HepG2 (cell line): ENCODE measurements around the gene NOTUM. TPM values are rescaled to one million over a fixed set of nuclear protein-coding genes. Genes with fewer than 3 reads are reported as not detected.

Source experiments
- AGO1 ChIP-seq: fragments of 200-400 bp; formaldehyde crosslinking; IDR thresholded peaks from 2 replicates; pipeline ENCODE4 v1.6.1; 2017; ENCODE audit warnings: mild to moderate bottlenecking, low read depth, low read length, moderate library complexity; ENCODE audit not compliant: poor library complexity, severe bottlenecking
- BATF2 ChIP-seq: sonication (generic); formaldehyde crosslinking; IDR thresholded peaks from 2 replicates; pipeline ENCODE4 v1.8.0; 2022; ENCODE audit warnings: mild to moderate bottlenecking, missing genetic modification reagents, moderate library complexity
- GABPB1 ChIP-seq: IDR thresholded peaks from 2 replicates; pipeline ENCODE4 v1.6.1; 2016; ENCODE audit warnings: mild to moderate bottlenecking, missing genetic modification reagents, moderate library complexity, missing compliant biosample characterization
- GMEB2 ChIP-seq: IDR thresholded peaks from 2 replicates; pipeline ENCODE4 v1.6.1; 2016; ENCODE audit warnings: missing biosample characterization, missing genetic modification reagents, low read depth
- HDAC1 ChIP-seq: sonication (generic); formaldehyde crosslinking; IDR thresholded peaks from 2 replicates; pipeline ENCODE4 v1.5.1; 2020; ENCODE audit warnings: mild to moderate bottlenecking, missing genetic modification reagents
- HOXA3 ChIP-seq: sonication (generic); formaldehyde crosslinking; IDR thresholded peaks from 2 replicates; pipeline ENCODE4 v1.5.0; 2020; ENCODE audit warnings: missing genetic modification reagents
- MBD4 ChIP-seq: IDR thresholded peaks from 2 replicates; pipeline ENCODE4 v1.6.1; 2012; ENCODE audit warnings: low read length, inconsistent platforms, borderline replicate concordance
- PHF5A ChIP-seq: IDR thresholded peaks from one replicate; pipeline ENCODE4 v1.6.1; 2018; ENCODE audit warnings: low read depth, missing genetic modification reagents; ENCODE audit not compliant: unreplicated experiment
- RBM22 ChIP-seq: fragments of 200-400 bp; formaldehyde crosslinking; optimal IDR thresholded peaks from 2 replicates; pipeline ENCODE3; 2017; ENCODE audit warnings: mild to moderate bottlenecking, low read length, moderate library complexity
- SALL1 ChIP-seq: sonication (generic); formaldehyde crosslinking; IDR thresholded peaks from 2 replicates; pipeline ENCODE4 v1.8.0; 2022; ENCODE audit warnings: mild to moderate bottlenecking, missing genetic modification reagents
- WIZ ChIP-seq: sonication (generic); formaldehyde crosslinking; IDR thresholded peaks from 2 replicates; pipeline ENCODE4 v1.5.1; 2020; ENCODE audit warnings: mild to moderate bottlenecking, missing genetic modification reagents
- XRCC5 ChIP-seq: fragments of 200-400 bp; formaldehyde crosslinking; optimal IDR thresholded peaks from 2 replicates; pipeline ENCODE3; 2017; ENCODE audit warnings: mild to moderate bottlenecking, low read length
- ZFY ChIP-seq: sonication (generic); formaldehyde crosslinking; IDR thresholded peaks from 2 replicates; pipeline ENCODE4 v1.4.0; 2020; ENCODE audit warnings: missing genetic modification reagents
- ZNF414 ChIP-seq: sonication (generic); formaldehyde crosslinking; IDR thresholded peaks from 2 replicates; pipeline ENCODE4 v1.5.0; 2020; ENCODE audit warnings: missing genetic modification reagents
- ZNF740 ChIP-seq: sonication (generic); formaldehyde crosslinking; IDR thresholded peaks from 2 replicates; pipeline ENCODE4 v1.4.0; 2020; ENCODE audit warnings: missing genetic modification reagents
- ZNF768 ChIP-seq: sonication (generic); formaldehyde crosslinking; IDR thresholded peaks from 2 replicates; pipeline ENCODE4 v1.4.0; 2020; ENCODE audit warnings: missing genetic modification reagents
- polyA plus RNA-seq, 8 experiments: library from polyadenylated mRNA; depleted of rRNA in 3 of 8; stranded (reverse) in 7 of 8; unstranded in 1 of 8; fragments of >200 nt; fragmentation: Illumina TruSeq in 4 of 8; extraction: Trizol in 4 of 8; gene quantifications; 2 replicates each; pipeline versions ENCODE4 v1.2.1 to v1.2.3, GENCODE V29; 2011 to 2016; ENCODE audit warnings: low read depth in 4 of 8, missing spikeins in 1 of 8, mixed read lengths in 1 of 8; ENCODE audit not compliant: insufficient read depth in 1 of 8
- total RNA-seq, 5 experiments: library from RNA; depleted of rRNA; stranded (reverse); fragments of >200 nt; fragmentation: Illumina TruSeq; extraction: Trizol; gene quantifications; 2 replicates each; pipeline ENCODE4 v1.2.3, GENCODE V29; 2016; ENCODE audit warnings: low read depth in 1 of 5
- TF ChIP-seq, protein P1 (sequence below): sonication (generic); formaldehyde crosslinking; IDR thresholded peaks from 2 replicates; pipeline ENCODE4 v1.4.0; 2020; ENCODE audit warnings: missing genetic modification reagents, borderline replicate concordance
- TF ChIP-seq, protein P2 (sequence below): sonication (generic); formaldehyde crosslinking; IDR thresholded peaks from 2 replicates; pipeline ENCODE4 v1.4.0; 2020; ENCODE audit warnings: missing genetic modification reagents, borderline replicate concordance
- TF ChIP-seq, protein P3 (sequence below): sonication (generic); formaldehyde crosslinking; IDR thresholded peaks from 2 replicates; pipeline ENCODE4 v1.5.1; 2020; ENCODE audit warnings: mild to moderate bottlenecking, missing genetic modification reagents, moderate library complexity

The NOTUM gene
- total and polyA plus RNA-seq, 2 of the 13 experiments (the other 11 are each of a cell fraction or from before 2014, with no cell fraction given): 150 to 160 TPM

- TF ChIP-seq ZNF768 (CRISPR knock-in tag): peak; percentile 52; the same call in 1 of the 2 replicates
- TF ChIP-seq ZNF740 (CRISPR knock-in tag): 0 out of 2 replicates have a peak, but pooled peaks have one; percentile 21
- TF ChIP-seq ZFY (CRISPR knock-in tag): 0 out of 2 replicates have a peak, but pooled peaks have one; percentile 15
- no peak for TF ChIP-seq WIZ (CRISPR knock-in tag)
- 0 out of 2 replicates have a peak, but pooled peaks have one; percentile 4 for TF ChIP-seq HDAC1
- TF ChIP-seq PHF5A (CRISPR knock-in tag): peak; percentile 48
- TF ChIP-seq, protein P1, sequence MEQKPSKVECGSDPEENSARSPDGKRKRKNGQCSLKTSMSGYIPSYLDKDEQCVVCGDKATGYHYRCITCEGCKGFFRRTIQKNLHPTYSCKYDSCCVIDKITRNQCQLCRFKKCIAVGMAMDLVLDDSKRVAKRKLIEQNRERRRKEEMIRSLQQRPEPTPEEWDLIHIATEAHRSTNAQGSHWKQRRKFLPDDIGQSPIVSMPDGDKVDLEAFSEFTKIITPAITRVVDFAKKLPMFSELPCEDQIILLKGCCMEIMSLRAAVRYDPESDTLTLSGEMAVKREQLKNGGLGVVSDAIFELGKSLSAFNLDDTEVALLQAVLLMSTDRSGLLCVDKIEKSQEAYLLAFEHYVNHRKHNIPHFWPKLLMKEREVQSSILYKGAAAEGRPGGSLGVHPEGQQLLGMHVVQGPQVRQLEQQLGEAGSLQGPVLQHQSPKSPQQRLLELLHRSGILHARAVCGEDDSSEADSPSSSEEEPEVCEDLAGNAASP (CRISPR knock-in tag): no peak
- TF ChIP-seq BATF2 (CRISPR knock-in tag): peak; percentile 63; the same call in 1 of the 2 replicates
- TF ChIP-seq, protein P2, sequence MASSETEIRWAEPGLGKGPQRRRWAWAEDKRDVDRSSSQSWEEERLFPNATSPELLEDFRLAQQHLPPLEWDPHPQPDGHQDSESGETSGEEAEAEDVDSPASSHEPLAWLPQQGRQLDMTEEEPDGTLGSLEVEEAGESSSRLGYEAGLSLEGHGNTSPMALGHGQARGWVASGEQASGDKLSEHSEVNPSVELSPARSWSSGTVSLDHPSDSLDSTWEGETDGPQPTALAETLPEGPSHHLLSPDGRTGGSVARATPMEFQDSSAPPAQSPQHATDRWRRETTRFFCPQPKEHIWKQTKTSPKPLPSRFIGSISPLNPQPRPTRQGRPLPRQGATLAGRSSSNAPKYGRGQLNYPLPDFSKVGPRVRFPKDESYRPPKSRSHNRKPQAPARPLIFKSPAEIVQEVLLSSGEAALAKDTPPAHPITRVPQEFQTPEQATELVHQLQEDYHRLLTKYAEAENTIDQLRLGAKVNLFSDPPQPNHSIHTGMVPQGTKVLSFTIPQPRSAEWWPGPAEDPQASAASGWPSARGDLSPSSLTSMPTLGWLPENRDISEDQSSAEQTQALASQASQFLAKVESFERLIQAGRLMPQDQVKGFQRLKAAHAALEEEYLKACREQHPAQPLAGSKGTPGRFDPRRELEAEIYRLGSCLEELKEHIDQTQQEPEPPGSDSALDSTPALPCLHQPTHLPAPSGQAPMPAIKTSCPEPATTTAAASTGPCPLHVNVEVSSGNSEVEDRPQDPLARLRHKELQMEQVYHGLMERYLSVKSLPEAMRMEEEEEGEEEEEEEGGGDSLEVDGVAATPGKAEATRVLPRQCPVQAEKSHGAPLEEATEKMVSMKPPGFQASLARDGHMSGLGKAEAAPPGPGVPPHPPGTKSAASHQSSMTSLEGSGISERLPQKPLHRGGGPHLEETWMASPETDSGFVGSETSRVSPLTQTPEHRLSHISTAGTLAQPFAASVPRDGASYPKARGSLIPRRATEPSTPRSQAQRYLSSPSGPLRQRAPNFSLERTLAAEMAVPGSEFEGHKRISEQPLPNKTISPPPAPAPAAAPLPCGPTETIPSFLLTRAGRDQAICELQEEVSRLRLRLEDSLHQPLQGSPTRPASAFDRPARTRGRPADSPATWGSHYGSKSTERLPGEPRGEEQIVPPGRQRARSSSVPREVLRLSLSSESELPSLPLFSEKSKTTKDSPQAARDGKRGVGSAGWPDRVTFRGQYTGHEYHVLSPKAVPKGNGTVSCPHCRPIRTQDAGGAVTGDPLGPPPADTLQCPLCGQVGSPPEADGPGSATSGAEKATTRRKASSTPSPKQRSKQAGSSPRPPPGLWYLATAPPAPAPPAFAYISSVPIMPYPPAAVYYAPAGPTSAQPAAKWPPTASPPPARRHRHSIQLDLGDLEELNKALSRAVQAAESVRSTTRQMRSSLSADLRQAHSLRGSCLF (CRISPR knock-in tag): no peak
- TF ChIP-seq ZNF414 (CRISPR knock-in tag): no peak
- TF ChIP-seq GABPB1: peak; percentile 32; the same call in 1 of the 2 replicates
- peak; percentile 69 for TF ChIP-seq AGO1
- no peak for TF ChIP-seq MBD4
- TF ChIP-seq, protein P3, sequence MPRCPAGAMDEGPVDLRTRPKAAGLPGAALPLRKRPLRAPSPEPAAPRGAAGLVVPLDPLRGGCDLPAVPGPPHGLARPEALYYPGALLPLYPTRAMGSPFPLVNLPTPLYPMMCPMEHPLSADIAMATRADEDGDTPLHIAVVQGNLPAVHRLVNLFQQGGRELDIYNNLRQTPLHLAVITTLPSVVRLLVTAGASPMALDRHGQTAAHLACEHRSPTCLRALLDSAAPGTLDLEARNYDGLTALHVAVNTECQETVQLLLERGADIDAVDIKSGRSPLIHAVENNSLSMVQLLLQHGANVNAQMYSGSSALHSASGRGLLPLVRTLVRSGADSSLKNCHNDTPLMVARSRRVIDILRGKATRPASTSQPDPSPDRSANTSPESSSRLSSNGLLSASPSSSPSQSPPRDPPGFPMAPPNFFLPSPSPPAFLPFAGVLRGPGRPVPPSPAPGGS: 0 out of 2 replicates have a peak, but pooled peaks have one; percentile 30
- 0 out of 2 replicates have a peak, but pooled peaks have one; percentile 27 for TF ChIP-seq SALL1 (CRISPR knock-in tag)
- 0 out of 2 replicates have a peak, but pooled peaks have one; percentile 15 for TF ChIP-seq HOXA3 (CRISPR knock-in tag)
- peak; percentile 53 for TF ChIP-seq XRCC5
- peak; percentile 96 for TF ChIP-seq RBM22
- TF ChIP-seq GMEB2 (CRISPR knock-in tag): no peak
Observed at GRCh38 chr17:81952792-81953228, 8.2 kb downstream of the NOTUM start (continued).
